Skeletal muscle cell (primary cell): ENCODE results near the gene CHST8.

Experiments
- DNase-seq: peaks from one replicate; pipeline ENCODE4 v3.0.0-alpha.2; 2010; ENCODE audit warnings: low read depth
- H3K4me3 ChIP-seq: 2 replicates; pipeline ENCODE4 v1.5.1; 2011; ENCODE audit warnings: low read depth, mild to moderate bottlenecking, control low read depth, low read length, moderate library complexity

Gene CHST8

GRCh38 chr19:33701565-33701964, 79.8 kb downstream of the CHST8 start:
- DNase-seq = no peak

DNA sequence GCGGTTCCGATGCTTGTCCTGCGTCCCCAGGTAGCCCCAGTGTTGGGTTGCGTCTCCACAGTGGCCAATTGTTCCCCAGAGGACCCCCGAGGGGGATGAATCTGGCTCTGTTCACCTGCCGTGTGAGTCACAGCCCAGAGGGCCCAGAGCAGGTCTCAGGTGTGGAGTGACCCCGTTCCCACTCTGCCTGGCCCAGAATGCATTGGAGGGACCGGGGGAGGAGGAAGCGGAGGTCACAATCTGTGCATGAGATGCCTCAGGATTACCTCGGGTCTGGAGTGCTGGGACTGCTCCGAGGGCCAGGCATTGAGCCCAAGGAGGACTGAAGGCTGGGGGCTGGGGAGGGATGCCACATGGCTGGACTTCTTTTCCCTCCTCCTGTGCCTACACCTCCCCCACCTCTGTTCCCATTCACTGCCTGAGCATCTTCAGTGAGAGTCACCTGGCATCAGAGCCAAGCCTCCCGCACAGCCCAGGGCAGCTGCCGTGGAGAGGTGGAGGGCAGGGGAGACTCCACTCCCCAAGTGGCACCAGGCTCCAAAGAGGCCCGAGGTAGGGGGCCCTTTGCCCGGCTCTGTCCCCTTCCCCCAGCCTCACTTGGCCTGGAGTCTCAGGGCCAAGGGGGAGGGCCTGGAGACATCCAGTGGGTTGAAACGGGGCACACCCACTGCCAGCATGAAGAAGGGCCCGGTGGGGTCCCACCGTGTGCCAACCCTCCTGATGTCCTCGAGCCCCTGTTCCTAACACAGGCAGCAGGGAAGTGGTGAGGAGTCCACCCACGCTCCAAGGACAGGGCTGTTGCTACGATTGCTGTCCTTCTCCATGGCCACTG, 81.1 kb downstream of the CHST8 start:
- no peak for DNase-seq
- H3K4me3 ChIP-seq = no peak overlapping the region

More at GRCh38 chr19:33701565-33701964, 79.8 kb downstream of the CHST8 start:
- H3K4me3 ChIP-seq = no peak overlapping the region

DNA sequence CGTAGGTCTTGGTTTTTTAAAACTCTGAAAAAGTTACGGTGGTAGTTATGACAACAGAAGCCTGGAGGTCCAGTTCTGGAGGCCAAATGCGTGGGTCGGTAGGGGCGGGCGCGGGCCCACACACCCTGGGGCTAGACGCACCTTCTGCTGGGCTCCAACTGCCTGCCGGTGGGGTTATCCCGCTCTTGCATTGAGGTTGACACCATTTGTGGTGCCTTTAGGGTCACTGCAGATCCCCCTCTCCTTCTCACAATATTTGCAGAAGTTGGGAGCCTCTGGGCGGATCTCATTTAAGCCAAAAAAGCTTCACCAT, 81.6 kb downstream of the CHST8 start:
- no peak overlapping the region for H3K4me3 ChIP-seq
- DNase-seq = no peak

- no peak for DNase-seq
- H3K4me3 ChIP-seq = no peak overlapping the region
Measured at GRCh38 chr19:33703821-33704220, 82.1 kb downstream of the CHST8 start.

DNA sequence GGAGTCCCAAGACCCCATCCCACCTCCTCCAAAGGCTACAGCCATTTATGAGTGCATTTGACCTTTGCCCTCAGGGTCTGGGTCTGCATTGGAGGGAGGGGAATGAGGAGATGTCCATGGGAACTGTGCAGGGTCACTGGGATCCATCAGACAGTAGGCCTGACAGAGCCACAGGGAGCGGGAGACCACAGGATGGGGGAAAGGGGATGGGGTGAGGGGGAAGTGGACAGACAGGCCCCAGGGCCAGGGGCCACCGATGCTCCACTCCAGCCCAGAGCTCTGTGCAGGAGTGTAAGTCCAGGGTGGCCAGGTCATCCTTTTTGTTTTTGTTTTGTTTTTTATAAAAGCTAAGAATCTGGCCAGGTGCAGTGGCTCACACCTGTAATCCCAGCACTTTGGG, 82.5 kb downstream of the CHST8 start:
- no peak for DNase-seq
- no peak overlapping the region for H3K4me3 ChIP-seq

- no peak overlapping the region for H3K4me3 ChIP-seq
Measured at GRCh38 chr19:33705090-33705847, 83.5 kb downstream of the CHST8 start.

DNA sequence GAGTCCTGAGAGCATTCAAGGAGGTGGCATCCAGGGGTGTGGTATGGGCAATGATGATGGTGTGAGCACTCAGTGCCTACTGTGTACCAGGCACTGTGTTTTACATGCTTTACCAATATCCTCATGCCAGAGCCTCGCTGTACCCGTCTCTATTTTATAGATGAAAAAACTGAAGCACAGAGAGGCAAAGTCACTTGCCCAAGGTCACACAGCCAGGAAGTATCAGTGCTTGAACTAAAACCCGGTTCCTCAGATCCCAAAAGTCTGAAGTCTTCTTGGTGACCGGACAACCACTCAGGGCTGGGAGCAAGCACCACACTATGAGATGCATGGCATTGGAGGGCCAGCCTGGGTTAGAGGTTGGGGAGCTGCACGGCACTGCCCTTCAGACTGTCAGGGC, 84.1 kb downstream of the CHST8 start:
- DNase-seq = no peak
- no peak overlapping the region for H3K4me3 ChIP-seq

More at GRCh38 chr19:33705090-33705847, 83.5 kb downstream of the CHST8 start:
- no peak for DNase-seq

DNA sequence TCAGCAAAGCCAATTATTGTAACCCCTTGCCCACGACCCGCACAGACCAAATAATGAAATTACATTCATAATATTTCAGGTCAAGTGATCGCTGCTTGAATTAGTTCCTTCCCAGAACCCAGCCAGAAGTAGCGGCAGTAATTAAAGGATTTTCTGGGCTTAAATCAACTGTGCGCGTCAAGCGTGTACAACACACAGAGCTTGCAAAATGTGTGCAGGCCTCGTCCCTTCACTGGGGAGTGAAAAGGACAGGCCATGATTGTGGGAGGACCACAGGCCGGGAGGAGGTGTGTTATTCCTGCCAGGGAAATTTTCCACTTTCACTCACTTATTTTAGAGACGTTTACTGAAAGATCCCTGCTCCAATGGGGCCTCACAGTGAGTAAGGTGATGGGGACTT, 84.9 kb downstream of the CHST8 start:
- H3K4me3 ChIP-seq = no peak overlapping the region
- no peak for DNase-seq

DNA sequence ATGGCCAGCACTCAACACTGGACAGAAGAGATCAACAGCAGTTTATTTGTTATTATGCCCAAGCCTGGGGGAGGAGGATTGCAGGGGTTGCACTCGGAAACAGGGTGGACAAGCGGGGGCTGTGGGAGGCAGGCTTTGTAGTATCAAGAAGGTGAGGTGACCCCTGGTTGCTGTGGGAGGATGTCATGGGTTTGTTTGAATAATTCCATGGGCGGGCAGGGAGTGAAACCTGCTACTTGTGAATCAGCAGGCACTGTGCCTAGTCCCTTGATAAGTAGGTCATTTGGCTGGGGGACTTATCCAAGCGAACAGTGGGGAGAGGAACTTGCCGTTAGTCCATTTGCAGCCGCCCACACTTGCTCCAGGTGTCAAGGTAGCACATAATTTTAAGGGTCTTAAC, 90.5 kb downstream of the CHST8 start:
- no peak for DNase-seq
- no peak overlapping the region for H3K4me3 ChIP-seq

DNA sequence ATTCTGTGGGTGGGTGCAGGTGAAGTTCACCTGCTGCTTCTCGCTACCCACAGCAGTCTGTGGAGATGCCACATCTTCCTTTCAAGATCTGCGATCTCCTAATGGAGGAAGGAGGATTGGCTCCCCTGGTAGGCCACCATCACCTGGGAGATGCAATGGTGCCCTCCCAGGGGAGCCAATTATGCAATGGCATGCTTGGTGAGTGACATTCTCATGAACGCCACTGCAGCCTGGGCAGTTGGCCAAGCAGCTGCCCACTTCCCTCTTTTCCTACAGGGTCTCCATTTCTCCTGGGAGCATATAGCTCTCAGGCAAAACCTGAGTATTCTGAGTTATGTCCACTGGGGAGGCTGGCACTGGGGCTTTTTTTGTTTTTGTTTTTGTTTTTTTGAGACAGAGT, 91.4 kb downstream of the CHST8 start:
- H3K4me3 ChIP-seq = no peak overlapping the region
- DNase-seq = no peak

DNA sequence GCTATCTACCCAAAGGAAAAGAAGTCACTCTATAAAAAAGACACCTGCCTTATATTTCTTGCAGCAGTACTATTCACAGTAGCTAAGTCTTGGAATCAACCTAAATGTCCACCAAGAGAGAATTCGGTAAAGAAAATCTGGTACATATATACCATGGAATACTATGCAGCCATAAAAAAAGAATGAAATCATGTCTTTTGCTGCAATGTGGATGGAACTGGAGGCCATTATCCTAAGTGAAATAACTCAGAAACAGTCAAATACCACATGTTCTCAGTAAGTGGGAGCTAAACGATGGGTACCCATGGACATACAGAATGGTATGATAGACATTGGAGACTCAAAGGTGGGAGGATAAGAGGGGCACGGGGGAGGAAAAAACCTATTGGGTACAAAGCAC, 92.4 kb downstream of the CHST8 start:
- no peak for DNase-seq
- no peak overlapping the region for H3K4me3 ChIP-seq

DNA sequence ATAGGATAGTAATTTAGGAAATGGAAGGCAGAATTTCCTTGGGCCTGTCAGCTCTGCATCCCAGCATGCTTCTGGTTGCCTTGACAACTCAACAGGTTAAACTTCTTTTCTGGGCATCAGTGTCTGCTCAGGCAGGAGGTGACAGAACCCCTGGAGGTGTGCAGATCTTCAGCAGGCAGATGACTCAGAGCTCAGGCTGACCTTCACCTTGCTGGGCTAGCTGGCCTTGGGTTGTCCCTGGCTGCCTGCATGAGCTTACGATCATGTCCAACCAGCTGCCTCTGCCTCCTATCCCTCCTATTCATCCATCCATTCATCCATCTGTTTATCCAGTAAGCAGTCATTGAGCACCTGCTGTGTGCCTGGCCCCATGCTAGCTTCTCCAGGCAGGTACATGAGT, 93.7 kb downstream of the CHST8 start:
- DNase-seq = no peak
- H3K4me3 ChIP-seq = no peak overlapping the region

DNA sequence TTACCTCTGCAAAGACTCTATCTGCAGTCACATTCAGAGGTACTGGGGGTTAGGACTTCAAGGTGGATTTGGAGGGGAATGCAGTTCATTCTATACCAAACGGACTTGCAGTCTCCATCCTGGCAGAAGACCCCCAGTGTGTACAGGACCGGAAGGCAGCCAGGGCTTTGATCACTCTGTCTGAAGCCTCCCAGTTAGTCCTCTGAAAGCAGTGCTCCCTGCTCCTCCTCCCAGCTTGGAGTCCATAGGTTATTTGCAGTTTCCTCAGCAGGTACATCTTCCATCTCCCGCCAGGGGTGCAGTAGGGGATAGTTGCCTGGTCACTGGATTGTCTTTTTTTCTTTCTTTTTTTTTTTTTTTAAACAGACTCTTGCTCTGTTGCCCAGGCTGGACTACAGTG, 96.1 kb downstream of the CHST8 start:
- no peak overlapping the region for H3K4me3 ChIP-seq
- DNase-seq = no peak

DNA sequence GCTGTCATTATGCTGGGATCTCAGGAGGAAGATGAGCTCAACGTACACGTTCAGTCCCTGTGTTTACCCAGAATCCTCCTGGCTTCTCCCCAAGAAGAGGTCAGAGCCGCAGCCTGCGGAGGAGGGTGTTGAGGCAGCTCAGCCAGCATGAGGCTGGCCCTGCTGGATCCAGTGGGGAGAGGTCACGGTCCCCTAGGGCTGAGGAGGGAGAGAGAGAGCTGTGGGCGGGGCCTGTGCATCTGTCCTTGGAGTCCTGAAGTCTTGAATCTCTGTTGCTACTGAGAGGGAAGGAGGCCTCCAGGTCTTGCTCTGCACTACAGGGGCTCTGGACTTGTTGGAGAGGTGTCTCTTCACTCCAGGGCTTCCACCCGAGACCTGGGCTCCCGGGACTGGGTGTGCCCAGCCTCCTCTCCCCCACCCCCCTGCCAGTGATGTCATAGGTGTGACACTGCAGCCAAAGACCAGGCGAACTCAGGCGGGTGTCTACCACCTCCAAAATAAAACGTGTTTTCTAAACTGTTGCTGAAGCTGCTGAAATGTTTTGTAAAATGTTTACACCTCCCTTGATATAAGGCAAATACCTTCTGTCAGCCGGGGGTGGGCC, 97.0 kb downstream of the CHST8 start:
- no peak overlapping the region for H3K4me3 ChIP-seq

GRCh38 chr19:33719366-33720154, 97.8 kb downstream of the CHST8 start:
- no peak for DNase-seq
- H3K4me3 ChIP-seq = no peak overlapping the region

More for the DNA sequence above, 97.0 kb downstream of the CHST8 start:
- DNase-seq = no peak

DNA sequence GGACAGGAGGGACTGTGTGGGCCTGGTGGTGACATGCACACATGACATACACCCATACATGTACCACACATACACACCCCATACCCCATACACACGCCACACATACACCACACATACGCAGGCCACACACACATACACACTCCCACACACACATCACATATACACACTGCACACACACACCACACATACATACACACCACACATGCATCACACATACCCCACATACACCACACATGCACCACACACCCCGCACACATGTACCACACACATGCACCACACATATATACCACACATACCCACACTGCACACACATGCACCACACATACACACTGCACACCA, 98.4 kb downstream of the CHST8 start:
- no peak overlapping the region for H3K4me3 ChIP-seq
- no peak for DNase-seq

DNA sequence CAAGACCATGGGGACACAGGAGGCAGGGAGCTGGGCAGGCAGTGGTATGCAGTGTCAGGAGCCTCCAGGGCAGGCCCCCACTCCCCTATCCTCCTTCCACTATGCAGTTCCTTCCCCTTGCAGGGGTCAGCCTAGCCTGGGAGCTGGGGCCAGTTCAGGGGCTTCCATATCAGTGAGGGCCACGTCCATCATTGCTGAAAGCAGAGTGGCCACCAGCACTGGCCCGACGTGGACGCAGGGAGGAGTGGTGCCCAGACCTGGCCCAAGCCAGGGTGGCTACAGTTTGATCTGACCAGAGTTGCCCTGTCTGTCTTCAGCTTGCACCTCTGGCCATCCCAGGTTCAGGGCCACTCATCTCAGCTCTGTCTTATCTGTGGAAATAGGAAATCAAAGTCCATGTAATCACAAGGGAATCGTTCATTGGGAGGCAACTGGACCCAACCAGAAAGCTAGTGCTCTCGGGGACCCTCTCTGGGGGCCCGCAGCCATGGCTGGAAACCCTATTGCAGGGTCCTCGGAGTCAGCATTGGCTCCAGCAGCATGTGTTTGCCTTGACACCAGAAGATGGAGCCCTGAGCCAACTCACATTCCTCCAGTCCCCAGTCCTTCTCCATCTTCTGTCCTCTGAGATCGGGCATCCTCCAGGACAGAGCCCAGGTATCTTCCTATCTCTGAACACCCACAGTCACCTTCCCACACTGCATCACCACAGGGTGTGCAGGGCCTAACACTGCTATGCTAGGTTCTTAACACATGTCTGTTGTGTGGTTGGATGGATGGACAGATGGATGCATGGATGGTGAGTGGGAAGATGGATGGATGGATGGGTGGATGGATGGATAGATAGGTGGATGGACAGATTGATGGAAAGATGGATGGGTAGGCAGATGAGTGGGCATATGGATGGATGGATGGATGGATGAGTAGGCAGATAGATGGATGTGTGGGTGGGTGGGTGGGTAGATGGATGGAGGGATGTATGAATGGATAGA, 99.2 kb downstream of the CHST8 start:
- DNase-seq = no peak

DNA sequence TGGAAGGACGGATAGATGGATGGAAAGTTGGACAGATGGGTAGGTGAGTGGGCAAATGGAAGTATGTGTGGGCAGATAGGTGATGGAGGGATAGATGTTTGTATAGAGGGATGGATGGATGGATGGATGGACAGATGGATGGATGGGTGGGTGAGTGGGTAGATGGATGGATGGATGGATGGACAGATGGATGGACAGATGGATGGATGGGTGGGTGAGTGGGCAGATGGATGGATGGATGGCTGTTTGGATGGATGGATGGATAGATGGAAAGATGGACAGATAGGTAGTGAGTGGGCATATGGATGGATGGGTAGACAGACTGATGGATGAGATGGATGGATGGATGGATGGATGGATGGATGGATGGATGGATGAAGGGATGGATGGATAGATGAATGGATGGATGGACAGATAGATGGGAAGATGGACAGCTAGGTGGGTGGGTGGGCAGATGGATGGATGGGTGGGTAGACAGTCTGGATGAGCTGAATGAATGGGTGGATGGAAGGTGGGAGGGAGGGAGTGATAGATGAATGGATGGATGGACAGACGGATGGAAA, 100.1 kb downstream of the CHST8 start:
- no peak for DNase-seq
- H3K4me3 ChIP-seq = no peak overlapping the region

More for the DNA sequence above, 99.2 kb downstream of the CHST8 start:
- H3K4me3 ChIP-seq = no peak overlapping the region
